Progenitor cell of endocrine pancreas (in vitro differentiated cells): Measurements from ENCODE around the gene EPS15. TPM values are rescaled to one million over a fixed set of nuclear protein-coding genes. Genes with fewer than 3 reads are reported as not detected.
"Not testable (repeated sequence)": the region's sequence is repeated elsewhere in the genome, so short reads cannot be mapped to it uniquely, and the experiment has no call there.

ENCODE experiments used
- DNase-seq: peaks from one replicate; pipeline ENCODE4 v3.0.0; 2021; ENCODE audit warnings: low spot score; ENCODE audit not compliant: unreplicated experiment
- H3K27ac Mint-ChIP-seq: 2 replicates; pipeline ENCODE4 v1.8.0; 2021; ENCODE audit warnings: mild to moderate bottlenecking, moderate library complexity, mixed read lengths
- H3K27me3 Mint-ChIP-seq: 2 replicates; pipeline ENCODE4 v1.8.0; 2021; ENCODE audit warnings: mixed read lengths
- H3K36me3 Mint-ChIP-seq: 2 replicates; pipeline ENCODE4 v1.8.0; 2022; ENCODE audit warnings: mixed read lengths; ENCODE audit not compliant: insufficient read depth
- H3K4me1 Mint-ChIP-seq: 2 replicates; pipeline ENCODE4 v1.8.0; 2021; ENCODE audit warnings: low read depth, mixed read lengths
- H3K4me3 Mint-ChIP-seq: 2 replicates; pipeline ENCODE4 v1.8.0; 2021; ENCODE audit warnings: low read depth, mild to moderate bottlenecking, moderate library complexity, mixed read lengths
- H3K9me3 Mint-ChIP-seq: 2 replicates; pipeline ENCODE4 v1.8.0; 2021; ENCODE audit warnings: low read depth, mixed read lengths
- CTCF ChIP-seq: fragments of 200-600 bp; sonication (generic); IDR thresholded peaks from one replicate; pipeline ENCODE4 v1.5.0; 2021; ENCODE audit warnings: antibody characterized with exemption, mild to moderate bottlenecking; ENCODE audit not compliant: unreplicated experiment
- total RNA-seq: library from RNA; stranded (reverse); gene quantifications from 2 replicates; pipeline ENCODE4 v1.2.1, GENCODE V29; 2021

EPS15 gene
- total RNA-seq, 1 donor from 2014 or later: 63.8 TPM

GRCh38 chr1:51532853-51533252 is 13.8 kb upstream of the EPS15 start:
- no peak overlapping the region for H3K27ac Mint-ChIP-seq
- H3K27me3 Mint-ChIP-seq: no peaks in the 10 kb centered on the region
- peaks cover 2% of the 10 kb centered on the region for H3K4me1 Mint-ChIP-seq
- H3K4me3 Mint-ChIP-seq: no peak overlapping the region
- no peaks in the 10 kb centered on the region for H3K36me3 Mint-ChIP-seq
- DNase-seq: no peak
- H3K9me3 Mint-ChIP-seq: no peaks in the 10 kb centered on the region
- no peak for TF ChIP-seq CTCF

GRCh38 chr1:51530447-51530846 is 11.4 kb upstream of the EPS15 start:
- not testable (repeated sequence) for H3K27me3 Mint-ChIP-seq, H3K36me3 Mint-ChIP-seq, H3K4me1 Mint-ChIP-seq, H3K27ac Mint-ChIP-seq, H3K9me3 Mint-ChIP-seq, H3K4me3 Mint-ChIP-seq, DNase-seq

GRCh38 chr1:51527144-51527543 is 8.1 kb upstream of the EPS15 start:
- DNase-seq: no peak
- Mint-ChIP-seq H3K27me3 (peaks cover 3% of the 10 kb centered on the region), H3K4me1 (no peaks in the 10 kb centered on the region), H3K9me3 (no peaks in the 10 kb centered on the region), H3K4me3 (no peak overlapping the region), H3K36me3 (no peaks in the 10 kb centered on the region), H3K27ac (no peak overlapping the region)
- no peak for TF ChIP-seq CTCF

GRCh38 chr1:51526248-51526647 is 7.2 kb upstream of the EPS15 start:
- H3K4me3 Mint-ChIP-seq: no peak overlapping the region
- no peaks in the 10 kb centered on the region for H3K9me3 Mint-ChIP-seq
- peaks cover 3% of the 10 kb centered on the region for H3K27me3 Mint-ChIP-seq
- no peak for TF ChIP-seq CTCF
- no peaks in the 10 kb centered on the region for H3K4me1 Mint-ChIP-seq
- DNase-seq: no peak
- no peaks in the 10 kb centered on the region for H3K36me3 Mint-ChIP-seq
- H3K27ac Mint-ChIP-seq: no peak overlapping the region

- no peak for DNase-seq
- H3K27ac Mint-ChIP-seq: no peak overlapping the region
- no peaks in the 10 kb centered on the region for H3K36me3 Mint-ChIP-seq
- H3K4me3 Mint-ChIP-seq: no peak overlapping the region
- no peaks in the 10 kb centered on the region for H3K4me1 Mint-ChIP-seq
- H3K27me3 Mint-ChIP-seq: peaks cover 3% of the 10 kb centered on the region
- TF ChIP-seq CTCF: no peak
- H3K9me3 Mint-ChIP-seq: no peaks in the 10 kb centered on the region
Measured at GRCh38 chr1:51525295-51525694, 6.2 kb upstream of the EPS15 start.

- DNase-seq: no peak
- TF ChIP-seq CTCF: no peak
- Mint-ChIP-seq H3K4me3 (no peak overlapping the region), H3K27me3 (peaks cover 3% of the 10 kb centered on the region), H3K27ac (no peak overlapping the region), H3K9me3 (no peaks in the 10 kb centered on the region), H3K36me3 (no peaks in the 10 kb centered on the region), H3K4me1 (no peaks in the 10 kb centered on the region)
Measured at GRCh38 chr1:51524817-51525216, 5.8 kb upstream of the EPS15 start.
